ENCODE data around the gene RRP1.
A peak's percentile ranks its signal among the peaks of the same experiment; 100 is the strongest.

RRP1 gene

DNA sequence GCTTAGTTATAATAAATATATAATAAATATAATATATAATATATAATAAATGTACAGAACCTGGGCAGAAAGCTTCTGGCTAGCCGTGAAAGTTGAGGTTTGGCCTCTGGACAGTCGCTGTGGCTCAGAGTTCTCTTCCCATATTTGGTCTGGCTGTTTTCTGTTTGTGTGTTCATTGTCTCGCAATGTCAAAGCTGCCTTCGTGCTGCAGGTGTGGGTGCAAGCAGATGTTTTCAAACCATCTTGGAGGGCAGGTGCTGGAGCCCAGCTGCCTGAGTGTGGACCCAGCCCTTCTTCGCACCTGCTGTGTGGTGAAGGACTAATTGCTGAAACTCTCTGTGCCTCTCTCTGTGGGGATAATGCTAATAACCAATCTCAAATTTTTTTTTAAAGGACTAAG, 9.7 kb upstream of the RRP1 start:
- 87% methylated on average over 5 of the region's 5 CpGs for WGBS

DNA sequence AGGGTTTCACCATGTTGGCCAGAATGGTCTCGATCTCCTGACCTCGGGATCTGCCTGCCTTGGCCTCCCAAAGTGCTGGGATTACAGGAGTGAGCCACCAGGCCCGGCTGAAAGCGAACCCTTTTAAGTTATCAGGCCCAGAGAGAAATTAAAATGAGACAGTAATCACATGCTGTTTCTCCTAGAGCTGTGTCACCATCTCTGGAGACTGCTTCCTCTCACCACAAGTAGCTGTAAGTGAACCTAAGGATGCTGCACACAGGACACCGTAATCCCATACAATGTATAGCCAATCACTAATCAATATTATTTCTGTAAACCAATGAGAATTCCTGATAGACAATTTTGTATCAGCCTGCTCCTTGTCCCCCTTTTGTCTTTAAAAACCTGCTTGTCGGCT, 7.5 kb upstream of the RRP1 start:
- H3K27me3 ChIP-seq (ENCODE audit: insufficient read depth, low read length) = no peaks in the 10 kb centered on the region
- H3K27ac ChIP-seq (ENCODE audit: low read depth, low read length) = no peak overlapping the region
- no peak overlapping the region for H3K9ac ChIP-seq (ENCODE audit: low read depth, low read length)
- H3K9me3 ChIP-seq (ENCODE audit: insufficient read depth, low read depth, low read length) = no peaks in the 10 kb centered on the region
- H3K4me1 ChIP-seq (ENCODE audit: insufficient read depth, low read length) = peaks cover 6% of the 10 kb centered on the region; the same call in 1 of the 2 replicates
- no peak overlapping the region for H3K4me3 ChIP-seq (ENCODE audit: low read length)
- WGBS = 89% methylated on average over 6 of the region's 6 CpGs
- H3K36me3 ChIP-seq (ENCODE audit: insufficient read depth, low read length) = no peaks in the 10 kb centered on the region

More for the DNA sequence above, 9.7 kb upstream of the RRP1 start:
- H3K27ac ChIP-seq (ENCODE audit: low read depth, low read length) = no peak overlapping the region
- H3K36me3 ChIP-seq (ENCODE audit: insufficient read depth, low read length) = peaks cover under 1% of the 10 kb centered on the region
- H3K27me3 ChIP-seq (ENCODE audit: insufficient read depth, low read length) = no peaks in the 10 kb centered on the region
- no peak overlapping the region for H3K4me3 ChIP-seq (ENCODE audit: low read length)
- H3K4me1 ChIP-seq (ENCODE audit: insufficient read depth, low read length) = peaks cover 6% of the 10 kb centered on the region; the same call in 1 of the 2 replicates
- no peaks in the 10 kb centered on the region for H3K9me3 ChIP-seq (ENCODE audit: insufficient read depth, low read depth, low read length)
- H3K9ac ChIP-seq (ENCODE audit: low read depth, low read length) = no peak overlapping the region

DNA sequence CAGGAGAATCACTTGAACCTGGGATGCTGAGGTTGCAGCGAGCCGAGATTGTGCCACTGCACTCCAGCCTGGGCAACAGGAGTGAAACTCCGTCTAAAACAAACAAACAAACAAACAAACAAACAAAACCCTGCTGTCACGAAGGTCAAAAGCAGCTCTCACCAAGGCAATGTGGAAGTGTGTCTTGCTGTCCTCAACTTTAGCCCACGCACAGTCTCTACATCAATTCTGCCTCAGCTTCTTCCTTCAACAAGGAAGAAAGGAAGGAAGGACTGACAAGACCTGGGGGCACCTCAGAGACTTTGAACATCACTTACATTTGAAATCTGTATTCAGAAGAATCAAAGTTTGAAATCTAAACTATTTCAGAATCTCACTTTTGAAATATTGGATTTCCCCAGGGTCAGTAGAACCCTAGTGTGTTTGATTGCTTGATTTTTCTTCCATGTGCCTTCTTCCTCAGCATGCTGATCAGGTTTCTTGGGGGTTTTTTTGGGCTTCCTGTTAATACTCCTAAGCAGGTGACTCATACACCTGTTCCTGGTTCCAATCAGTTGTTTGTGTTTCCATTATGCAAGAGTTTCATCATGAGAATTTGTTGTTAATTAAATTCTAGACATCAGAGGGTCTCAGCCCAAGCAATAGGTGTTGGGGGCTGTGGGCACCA, 6.8 kb upstream of the RRP1 start:
- Histone ChIP-seq H3K27me3 (ENCODE audit: insufficient read depth, low read length) (no peaks in the 10 kb centered on the region), H3K4me3 (ENCODE audit: low read length) (no peak overlapping the region), H3K9me3 (ENCODE audit: insufficient read depth, low read depth, low read length) (no peaks in the 10 kb centered on the region), H3K4me1 (ENCODE audit: insufficient read depth, low read length) (peaks cover 6% of the 10 kb centered on the region; the same call in 1 of the 2 replicates), H3K9ac (ENCODE audit: low read depth, low read length) (no peak overlapping the region), H3K36me3 (ENCODE audit: insufficient read depth, low read length) (no peaks in the 10 kb centered on the region), H3K27ac (ENCODE audit: low read depth, low read length) (no peak overlapping the region)
- WGBS = 86% methylated on average over 5 of the region's 5 CpGs

DNA sequence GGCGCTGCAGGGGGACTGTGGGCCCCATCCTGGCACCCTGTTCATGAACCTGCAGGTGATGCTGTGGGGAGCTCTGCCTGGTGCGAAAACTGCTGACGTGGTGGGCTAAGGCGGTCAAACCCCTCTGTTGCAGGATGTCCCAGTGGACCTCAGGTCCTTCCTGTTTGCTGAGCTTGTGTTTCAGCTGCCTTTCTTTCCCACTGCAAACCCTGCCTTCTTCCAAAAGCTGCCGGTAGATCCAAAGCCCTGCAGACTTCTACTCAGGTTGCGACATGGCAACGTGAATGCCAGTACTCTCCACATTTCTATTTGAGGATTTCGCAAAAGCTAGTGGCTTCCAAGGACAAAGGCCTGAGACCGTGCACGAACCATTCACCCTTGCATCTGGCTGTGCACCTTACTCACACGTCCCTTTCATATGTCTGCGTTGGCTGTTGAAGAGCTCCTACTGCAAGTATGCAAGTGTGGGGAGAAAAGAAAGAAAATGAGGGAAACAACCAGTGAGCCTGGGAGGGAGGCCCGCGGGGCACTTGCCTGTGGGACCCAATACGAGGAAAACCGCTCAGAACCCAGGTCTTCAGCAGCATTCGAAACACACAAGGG, 6.2 kb upstream of the RRP1 start:
- no peaks in the 10 kb centered on the region for H3K27me3 ChIP-seq (ENCODE audit: insufficient read depth, low read length)
- peaks cover 6% of the 10 kb centered on the region; the same call in 1 of the 2 replicates for H3K4me1 ChIP-seq (ENCODE audit: insufficient read depth, low read length)
- no peak overlapping the region for H3K27ac ChIP-seq (ENCODE audit: low read depth, low read length)
- no peak overlapping the region for H3K4me3 ChIP-seq (ENCODE audit: low read length)
- H3K9me3 ChIP-seq (ENCODE audit: insufficient read depth, low read depth, low read length) = no peaks in the 10 kb centered on the region
- no peak overlapping the region for H3K9ac ChIP-seq (ENCODE audit: low read depth, low read length)
- WGBS = 93% methylated on average over 17 of the region's 17 CpGs
- H3K36me3 ChIP-seq (ENCODE audit: insufficient read depth, low read length) = no peaks in the 10 kb centered on the region

DNA sequence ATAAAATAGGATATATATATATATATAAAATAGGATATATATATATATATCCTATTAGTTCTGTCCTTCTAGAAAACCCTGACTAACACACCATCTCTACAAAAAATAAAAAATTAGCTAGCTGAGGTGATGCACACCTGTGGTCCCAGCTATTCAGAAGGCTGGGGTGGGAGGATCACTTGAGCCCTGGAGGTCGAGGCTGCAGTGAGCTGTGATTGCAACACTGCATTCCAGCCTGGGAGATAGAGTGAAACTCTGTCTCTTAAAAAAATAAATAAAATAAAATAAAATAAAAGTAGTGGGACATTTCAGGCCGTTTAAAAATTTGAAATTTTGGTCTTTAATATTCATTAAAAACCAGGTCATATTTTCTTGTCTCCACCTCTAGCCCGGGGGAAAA, 4.2 kb upstream of the RRP1 start:
- Histone ChIP-seq H3K27ac (ENCODE audit: low read depth, low read length) (no peak overlapping the region), H3K36me3 (ENCODE audit: insufficient read depth, low read length) (no peaks in the 10 kb centered on the region), H3K27me3 (ENCODE audit: insufficient read depth, low read length) (no peaks in the 10 kb centered on the region), H3K9ac (ENCODE audit: low read depth, low read length) (no peak overlapping the region), H3K9me3 (ENCODE audit: insufficient read depth, low read depth, low read length) (no peaks in the 10 kb centered on the region), H3K4me3 (ENCODE audit: low read length) (no peak overlapping the region), H3K4me1 (ENCODE audit: insufficient read depth, low read length) (peaks cover 1% of the 10 kb centered on the region; the same call in 1 of the 2 replicates)
- 79% methylated on average over 2 of the region's 3 CpGs for WGBS

DNA sequence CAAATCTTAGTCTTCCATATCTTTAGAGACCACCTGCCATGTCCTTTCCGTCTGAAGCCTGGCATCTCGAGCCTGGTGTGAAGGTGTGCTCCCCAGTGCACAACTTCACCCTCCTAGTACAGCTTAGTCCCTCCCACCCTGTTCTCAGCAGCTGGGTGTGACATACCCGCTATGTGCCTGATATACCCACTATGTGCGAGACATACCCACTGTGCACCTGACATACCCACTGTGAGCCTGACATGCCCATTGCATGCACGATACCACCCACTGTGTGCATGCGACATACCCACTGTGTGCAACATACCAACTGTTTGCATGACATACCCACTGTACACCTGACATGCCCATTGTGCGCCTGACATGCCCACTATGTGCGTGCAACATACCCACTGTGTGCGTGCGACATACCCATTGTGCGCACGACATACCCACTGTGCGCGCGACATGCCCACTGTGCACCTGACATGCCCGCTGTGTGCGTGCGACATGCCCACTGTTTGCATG, 3.0 kb upstream of the RRP1 start:
- Histone ChIP-seq H3K9me3 (ENCODE audit: insufficient read depth, low read depth, low read length) (no peaks in the 10 kb centered on the region), H3K27ac (ENCODE audit: low read depth, low read length) (no peak overlapping the region), H3K36me3 (ENCODE audit: insufficient read depth, low read length) (peaks cover 7% of the 10 kb centered on the region), H3K9ac (ENCODE audit: low read depth, low read length) (no peak overlapping the region), H3K4me3 (ENCODE audit: low read length) (no peak overlapping the region), H3K27me3 (ENCODE audit: insufficient read depth, low read length) (no peaks in the 10 kb centered on the region), H3K4me1 (ENCODE audit: insufficient read depth, low read length) (peaks cover 10% of the 10 kb centered on the region; the same call in 1 of the 2 replicates)
- WGBS = 92% methylated on average over 18 of the region's 18 CpGs

DNA sequence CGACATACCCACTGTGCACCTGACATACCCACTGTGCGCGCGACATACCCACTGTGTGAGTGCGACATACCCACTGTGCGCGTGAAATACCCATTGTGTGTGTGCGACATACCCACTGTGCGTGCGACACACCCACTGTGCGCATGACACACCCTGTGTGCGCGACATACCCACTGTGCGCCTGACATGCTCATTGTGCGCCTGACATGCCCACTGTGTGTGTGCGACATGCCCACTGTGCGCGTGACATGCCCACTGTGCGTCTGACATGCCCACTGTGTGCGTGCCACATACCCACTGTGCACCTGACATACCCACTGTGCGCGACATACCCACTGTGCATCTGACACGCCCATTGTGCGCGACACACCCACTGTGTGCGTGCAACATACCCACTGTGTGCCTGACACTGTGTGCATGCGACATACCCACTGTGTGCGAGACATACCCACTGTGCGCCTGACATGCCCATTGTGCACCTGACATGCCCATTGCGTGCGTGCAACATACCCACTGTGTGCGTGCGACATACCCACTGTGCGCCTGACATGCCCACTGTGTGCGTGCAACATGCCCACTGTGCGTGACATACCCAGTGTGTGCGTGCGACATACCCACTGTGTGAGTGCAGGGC, 2.5 kb upstream of the RRP1 start:
- H3K4me1 ChIP-seq (ENCODE audit: insufficient read depth, low read length) = peaks cover 10% of the 10 kb centered on the region; the same call in 1 of the 2 replicates
- peaks cover 13% of the 10 kb centered on the region for H3K36me3 ChIP-seq (ENCODE audit: insufficient read depth, low read length)
- H3K4me3 ChIP-seq (ENCODE audit: low read length) = no peak overlapping the region
- 96% methylated on average over 38 of the region's 38 CpGs for WGBS
- H3K27ac ChIP-seq (ENCODE audit: low read depth, low read length) = no peak overlapping the region
- H3K27me3 ChIP-seq (ENCODE audit: insufficient read depth, low read length) = no peaks in the 10 kb centered on the region
- no peak overlapping the region for H3K9ac ChIP-seq (ENCODE audit: low read depth, low read length)
- H3K9me3 ChIP-seq (ENCODE audit: insufficient read depth, low read depth, low read length) = no peaks in the 10 kb centered on the region

DNA sequence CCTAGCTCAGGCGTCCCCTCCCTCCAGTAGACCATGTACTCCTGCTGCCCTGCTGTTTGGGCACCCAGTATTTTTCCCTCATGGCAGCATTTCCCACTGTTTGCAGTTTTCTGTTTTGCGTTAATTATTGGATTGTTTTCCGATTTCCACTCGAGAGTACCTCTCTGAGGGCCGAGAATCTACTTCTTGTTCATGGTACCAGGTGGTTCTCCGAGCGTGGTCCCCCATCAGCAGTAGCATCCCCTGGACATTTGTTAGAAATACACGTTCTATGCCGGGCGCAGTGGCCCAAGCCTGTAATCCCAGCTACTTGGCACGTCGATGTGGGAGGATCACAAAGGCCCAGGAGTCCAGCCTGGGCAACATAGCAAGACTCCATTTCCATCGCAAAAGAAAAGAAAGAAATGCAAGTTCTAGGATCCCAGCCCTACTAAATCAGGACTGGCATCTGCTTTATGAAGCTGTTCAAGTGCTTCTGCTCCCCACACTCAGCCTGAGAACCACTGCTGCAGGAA, 690 bp downstream of the RRP1 start:
- Histone ChIP-seq H3K27me3 (ENCODE audit: insufficient read depth, low read length) (no peaks in the 10 kb centered on the region), H3K9me3 (ENCODE audit: insufficient read depth, low read depth, low read length) (no peaks in the 10 kb centered on the region), H3K4me1 (ENCODE audit: insufficient read depth, low read length) (peaks cover 10% of the 10 kb centered on the region; the same call in 1 of the 2 replicates), H3K4me3 (ENCODE audit: low read length) (peak overlapping the region; percentile 93), H3K9ac (ENCODE audit: low read depth, low read length) (peak overlapping the region; percentile 91), H3K27ac (ENCODE audit: low read depth, low read length) (no peak overlapping the region), H3K36me3 (ENCODE audit: insufficient read depth, low read length) (peaks cover 44% of the 10 kb centered on the region)
- WGBS = 19% methylated on average over 13 of the region's 13 CpGs

DNA sequence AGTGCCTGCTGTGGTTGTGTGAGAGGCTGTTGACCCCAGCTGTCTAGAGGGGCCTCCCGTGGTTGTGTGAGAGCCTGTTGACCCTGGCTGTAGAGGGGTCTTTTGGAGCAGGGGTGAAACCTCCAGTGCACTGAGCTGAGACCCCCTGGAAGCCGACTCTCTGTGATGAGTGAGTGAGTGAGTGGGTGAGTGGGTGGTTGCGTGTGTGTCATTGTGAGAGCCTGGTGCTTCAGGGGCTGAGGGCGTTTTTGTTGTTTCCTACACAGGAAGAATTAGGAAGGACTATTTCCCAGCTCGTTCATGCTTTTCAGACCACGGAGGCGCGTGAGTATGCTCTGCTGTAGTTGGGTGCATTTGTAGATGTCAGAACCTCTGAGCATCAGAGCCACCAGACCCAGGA, 3.0 kb downstream of the RRP1 start:
- WGBS = 93% methylated on average over 8 of the region's 8 CpGs
- peaks cover 68% of the 10 kb centered on the region for H3K36me3 ChIP-seq (ENCODE audit: insufficient read depth, low read length)
- H3K4me3 ChIP-seq (ENCODE audit: low read length) = no peak overlapping the region
- no peak overlapping the region for H3K27ac ChIP-seq (ENCODE audit: low read depth, low read length)
- no peak overlapping the region for H3K9ac ChIP-seq (ENCODE audit: low read depth, low read length)
- H3K4me1 ChIP-seq (ENCODE audit: insufficient read depth, low read length) = peaks cover 10% of the 10 kb centered on the region; the same call in 1 of the 2 replicates
- no peaks in the 10 kb centered on the region for H3K27me3 ChIP-seq (ENCODE audit: insufficient read depth, low read length)
- H3K9me3 ChIP-seq (ENCODE audit: insufficient read depth, low read depth, low read length) = no peaks in the 10 kb centered on the region

DNA sequence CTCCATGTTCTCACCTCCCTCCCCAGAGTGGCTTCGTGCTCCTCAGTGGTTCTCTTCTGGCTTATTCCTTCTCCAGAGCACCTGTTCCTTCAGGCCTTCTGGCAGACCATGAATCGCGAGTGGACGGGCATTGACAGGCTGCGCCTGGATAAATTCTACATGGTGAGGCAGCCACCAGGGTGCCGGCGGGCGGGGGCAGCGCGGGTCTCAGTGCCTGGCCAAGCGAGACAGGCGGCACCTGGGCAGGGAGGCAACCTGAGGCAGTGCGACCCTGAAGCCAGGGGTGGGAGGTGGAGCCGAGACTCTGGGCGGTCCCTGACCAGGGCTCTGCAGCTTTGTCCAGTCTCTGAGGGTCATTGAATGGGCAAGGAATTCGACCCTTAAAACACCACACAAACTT, 3.9 kb downstream of the RRP1 start:
- Histone ChIP-seq H3K36me3 (ENCODE audit: insufficient read depth, low read length) (peaks cover 76% of the 10 kb centered on the region), H3K27ac (ENCODE audit: low read depth, low read length) (no peak overlapping the region), H3K9ac (ENCODE audit: low read depth, low read length) (no peak overlapping the region), H3K4me3 (ENCODE audit: low read length) (no peak overlapping the region), H3K4me1 (ENCODE audit: insufficient read depth, low read length) (peaks cover 10% of the 10 kb centered on the region; the same call in 1 of the 2 replicates), H3K27me3 (ENCODE audit: insufficient read depth, low read length) (no peaks in the 10 kb centered on the region), H3K9me3 (ENCODE audit: insufficient read depth, low read depth, low read length) (no peaks in the 10 kb centered on the region)
- WGBS = 96% methylated on average over 16 of the region's 16 CpGs

DNA sequence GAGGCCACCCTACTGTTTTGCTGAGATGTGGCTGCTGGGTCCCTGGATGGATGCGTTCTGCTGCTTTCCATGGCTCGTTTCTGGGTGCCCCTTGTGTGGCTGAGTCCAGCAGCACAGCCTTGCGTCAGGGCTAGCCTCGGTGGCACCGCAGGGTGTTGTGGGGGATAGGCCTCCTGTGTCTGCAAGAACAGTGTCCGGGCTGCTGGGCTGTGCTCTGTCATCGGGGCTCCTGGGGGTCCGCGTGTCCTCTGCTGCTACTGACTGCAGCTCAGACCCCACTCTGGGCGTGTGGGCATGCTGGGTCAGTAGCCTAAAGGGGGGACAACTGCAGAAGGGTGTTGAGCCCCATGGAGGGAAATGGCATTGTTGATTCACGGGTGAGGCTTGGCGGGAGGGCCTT, 4.9 kb downstream of the RRP1 start:
- Histone ChIP-seq H3K4me1 (ENCODE audit: insufficient read depth, low read length) (peaks cover 10% of the 10 kb centered on the region; the same call in 1 of the 2 replicates), H3K9me3 (ENCODE audit: insufficient read depth, low read depth, low read length) (no peaks in the 10 kb centered on the region), H3K9ac (ENCODE audit: low read depth, low read length) (no peak overlapping the region), H3K4me3 (ENCODE audit: low read length) (no peak overlapping the region), H3K27ac (ENCODE audit: low read depth, low read length) (no peak overlapping the region), H3K27me3 (ENCODE audit: insufficient read depth, low read length) (no peaks in the 10 kb centered on the region), H3K36me3 (ENCODE audit: insufficient read depth, low read length) (peaks cover 87% of the 10 kb centered on the region)
- 87% methylated on average over 12 of the region's 12 CpGs for WGBS

Data from HUES64 (cell line).